Liver (tissue), 9 donors: Measurements from ENCODE around the gene TMPRSS9. TPM values are rescaled to one million over a fixed set of nuclear protein-coding genes. Genes with fewer than 3 reads are reported as not detected.

Experiments used
- DNase-seq: peaks from one replicate; pipeline ENCODE4 v3.0.0-alpha.2; 2017; ENCODE audit warnings: low spot score
- H3K27ac ChIP-seq, 2 donors: one replicate each; pipeline ENCODE4 v1.7.0; 2013; ENCODE audit warnings: inconsistent platforms in 2 of 2, low read length in 2 of 2, control low read depth in 1 of 2, low read depth in 1 of 2, mild to moderate bottlenecking in 1 of 2
- H3K27me3 ChIP-seq, 4 donors: one replicate each; pipeline versions ENCODE4 v1.6.1 to v1.7.0; 2013; ENCODE audit warnings: low read length in 3 of 4, inconsistent platforms in 1 of 4, mild to moderate bottlenecking in 1 of 4, moderate library complexity in 1 of 4; ENCODE audit not compliant: control insufficient read depth in 4 of 4, insufficient read depth in 4 of 4
- H3K36me3 ChIP-seq, 4 donors: one replicate each; pipeline versions ENCODE4 v1.6.1 to v1.7.0; 2013; ENCODE audit warnings: low read length in 3 of 4, mild to moderate bottlenecking in 3 of 4, low read depth in 1 of 4, moderate library complexity in 1 of 4; ENCODE audit not compliant: control insufficient read depth in 4 of 4, insufficient read depth in 3 of 4
- H3K4me1 ChIP-seq, 4 donors: one replicate each; pipeline versions ENCODE4 v1.6.1 to v1.7.0; 2013; ENCODE audit warnings: low read length in 3 of 4, mild to moderate bottlenecking in 3 of 4, moderate library complexity in 1 of 4; ENCODE audit not compliant: control insufficient read depth in 4 of 4, insufficient read depth in 4 of 4
- H3K4me3 ChIP-seq, 3 donors: one replicate each; pipeline versions ENCODE4 v1.6.1 to v1.7.0; 2013; ENCODE audit warnings: low read length in 3 of 3, control low read depth in 1 of 3, low read depth in 1 of 3, mild to moderate bottlenecking in 1 of 3
- H3K9ac ChIP-seq, 2 donors: one replicate each; pipeline ENCODE4 v1.7.0; 2013; ENCODE audit warnings: low read length in 2 of 2, mild to moderate bottlenecking in 2 of 2, moderate library complexity in 2 of 2, control low read depth in 1 of 2, low read depth in 1 of 2
- H3K9me3 ChIP-seq, 4 donors: one replicate each; pipeline versions ENCODE4 v1.6.1 to v1.7.0; 2013; ENCODE audit warnings: low read length in 3 of 4; ENCODE audit not compliant: control insufficient read depth in 4 of 4
- CTCF ChIP-seq: fragments of 150-350 bp; IDR thresholded peaks from 2 replicates; pipeline ENCODE4 v1.5.1; 2017; ENCODE audit warnings: improper control_type of control experiment, low read depth, low read length; ENCODE audit not compliant: missing input control
- EGR1 ChIP-seq, 2 donors: IDR thresholded peaks; 2 replicates each; pipeline ENCODE4 v1.6.1; 2016 to 2018; ENCODE audit warnings: antibody characterized with exemption in 2 of 2, low read depth in 2 of 2
- FOXA1 ChIP-seq: IDR thresholded peaks from 2 replicates; pipeline ENCODE4 v1.6.1; 2016; ENCODE audit warnings: antibody characterized with exemption
- FOXA2 ChIP-seq: IDR thresholded peaks from 2 replicates; pipeline ENCODE4 v1.6.1; 2016; ENCODE audit warnings: antibody characterized with exemption
- GABPA ChIP-seq, 2 donors: IDR thresholded peaks in 1 of 2; conservative IDR thresholded peaks in 1 of 2; 2 replicates each; pipeline ENCODE4 v1.6.1; 2016; ENCODE audit warnings: antibody characterized with exemption in 2 of 2, mild to moderate bottlenecking in 1 of 2, moderate library complexity in 1 of 2
- HNF4A ChIP-seq, 2 donors: conservative IDR thresholded peaks; 2 replicates each; pipeline ENCODE4 v1.6.1; 2016; ENCODE audit warnings: antibody characterized with exemption in 2 of 2, mild to moderate bottlenecking in 2 of 2
- HNF4G ChIP-seq: IDR thresholded peaks from 2 replicates; pipeline ENCODE4 v1.6.1; 2016; ENCODE audit warnings: antibody characterized with exemption
- JUND ChIP-seq, 2 donors: IDR thresholded peaks; 2 replicates each; pipeline ENCODE4 v1.6.1; 2016; ENCODE audit warnings: antibody characterized with exemption in 2 of 2
- MAX ChIP-seq: IDR thresholded peaks from 2 replicates; pipeline ENCODE4 v1.6.1; 2016; ENCODE audit warnings: antibody characterized with exemption
- NR2F2 ChIP-seq: IDR thresholded peaks from 2 replicates; pipeline ENCODE4 v1.6.1; 2016; ENCODE audit warnings: antibody characterized with exemption
- RAD21 ChIP-seq, 2 donors: IDR thresholded peaks; 2 replicates each; pipeline ENCODE4 v1.6.1; 2016; ENCODE audit warnings: antibody characterized with exemption in 2 of 2, mild to moderate bottlenecking in 2 of 2
- REST ChIP-seq: IDR thresholded peaks from 2 replicates; pipeline ENCODE4 v1.6.1; 2016; ENCODE audit warnings: antibody characterized with exemption, mild to moderate bottlenecking
- RXRA ChIP-seq, 2 donors: IDR thresholded peaks; 2 replicates each; pipeline ENCODE4 v1.6.1; 2017 to 2018; ENCODE audit warnings: antibody characterized with exemption in 2 of 2, mild to moderate bottlenecking in 1 of 2
- SP1 ChIP-seq: IDR thresholded peaks from 2 replicates; pipeline ENCODE4 v1.6.1; 2018; ENCODE audit warnings: antibody characterized with exemption, mild to moderate bottlenecking
- TAF1 ChIP-seq: conservative IDR thresholded peaks from 2 replicates; pipeline ENCODE4 v1.6.1; 2016; ENCODE audit warnings: antibody characterized with exemption, mild to moderate bottlenecking
- YY1 ChIP-seq: IDR thresholded peaks from 2 replicates; pipeline ENCODE4 v1.6.1; 2016; ENCODE audit warnings: antibody characterized with exemption, mild to moderate bottlenecking
- WGBS: extraction: QIAGEN DNeasy Blood & Tissue Kit; methylation state at CpG from one replicate; pipeline ENCODE4 v1.1.7; 2013; 5-methylcytosine and 5-hydroxymethylcytosine counted together
- polyA plus RNA-seq, 2 donors: library from polyadenylated mRNA; stranded (reverse) in 1 of 2; unstranded in 1 of 2; fragments of 200-250 nt in 1 of 2; fragments of >200 nt in 1 of 2; fragmentation: Nextera tagmentation in 1 of 2; extraction: Ambion mirVana in 1 of 2; gene quantifications; one replicate each; pipeline versions ENCODE4 v1.2.1 to v1.2.3, GENCODE V29; 2013 to 2015
- total RNA-seq, 2 donors: library from RNA; depleted of rRNA; stranded (reverse); fragments of >200 nt; gene quantifications; one replicate each; pipeline ENCODE4 v1.2.3, GENCODE V29; 2014
- TF ChIP-seq, protein P1 (sequence below): IDR thresholded peaks from 2 replicates; pipeline ENCODE4 v1.6.1; 2016; ENCODE audit warnings: antibody characterized with exemption
- TF ChIP-seq, protein P2 (sequence below): IDR thresholded peaks from 2 replicates; pipeline ENCODE4 v1.6.1; 2016; ENCODE audit warnings: antibody characterized with exemption
- donor health status: healthy.
- donor health status: healthy.
- donor health status: healthy.
- donor health status: healthy.
- donor health status: healthy.

The TMPRSS9 gene
- total and polyA plus RNA-seq, 4 donors: 0.39 to 24.8 (median 1.5) TPM

GRCh38 chr19:2365201-2365970 lies 5.3 kb downstream of the TMPRSS9 start:
- H3K9ac ChIP-seq: no peak overlapping the region
- no peak for TF ChIP-seq HNF4A (conservative IDR thresholded peaks at IDR 0.05)
- TF ChIP-seq, protein P1, sequence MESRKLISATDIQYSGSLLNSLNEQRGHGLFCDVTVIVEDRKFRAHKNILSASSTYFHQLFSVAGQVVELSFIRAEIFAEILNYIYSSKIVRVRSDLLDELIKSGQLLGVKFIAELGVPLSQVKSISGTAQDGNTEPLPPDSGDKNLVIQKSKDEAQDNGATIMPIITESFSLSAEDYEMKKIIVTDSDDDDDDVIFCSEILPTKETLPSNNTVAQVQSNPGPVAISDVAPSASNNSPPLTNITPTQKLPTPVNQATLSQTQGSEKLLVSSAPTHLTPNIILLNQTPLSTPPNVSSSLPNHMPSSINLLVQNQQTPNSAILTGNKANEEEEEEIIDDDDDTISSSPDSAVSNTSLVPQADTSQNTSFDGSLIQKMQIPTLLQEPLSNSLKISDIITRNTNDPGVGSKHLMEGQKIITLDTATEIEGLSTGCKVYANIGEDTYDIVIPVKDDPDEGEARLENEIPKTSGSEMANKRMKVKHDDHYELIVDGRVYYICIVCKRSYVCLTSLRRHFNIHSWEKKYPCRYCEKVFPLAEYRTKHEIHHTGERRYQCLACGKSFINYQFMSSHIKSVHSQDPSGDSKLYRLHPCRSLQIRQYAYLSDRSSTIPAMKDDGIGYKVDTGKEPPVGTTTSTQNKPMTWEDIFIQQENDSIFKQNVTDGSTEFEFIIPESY: no peak
- TF ChIP-seq, protein P2, sequence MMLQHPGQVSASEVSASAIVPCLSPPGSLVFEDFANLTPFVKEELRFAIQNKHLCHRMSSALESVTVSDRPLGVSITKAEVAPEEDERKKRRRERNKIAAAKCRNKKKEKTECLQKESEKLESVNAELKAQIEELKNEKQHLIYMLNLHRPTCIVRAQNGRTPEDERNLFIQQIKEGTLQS: no peak
- no peak for TF ChIP-seq CTCF
- no peak for TF ChIP-seq NR2F2
- TF ChIP-seq RAD21 (IDR thresholded peaks at IDR 0.05): no peak
- TF ChIP-seq REST: no peak
- TF ChIP-seq TAF1: no peak
- no peak for TF ChIP-seq JUND (IDR thresholded peaks at IDR 0.05)
- TF ChIP-seq GABPA (IDR thresholded peaks at IDR 0.05 in 1 of 2, conservative IDR thresholded peaks at IDR 0.05 in 1 of 2): no peak
- no peak for TF ChIP-seq MAX
- no peak for TF ChIP-seq EGR1 (IDR thresholded peaks at IDR 0.05; ENCODE audit: low read depth in 2 of 2)
- no peak for TF ChIP-seq YY1
- no peak for TF ChIP-seq FOXA1
- TF ChIP-seq FOXA2: no peak
- no peak for TF ChIP-seq HNF4G
- TF ChIP-seq RXRA (IDR thresholded peaks at IDR 0.05): no peak
- no peak for TF ChIP-seq SP1
- H3K4me3 ChIP-seq: no peak overlapping the region
- no peaks in the 10 kb centered on the region for H3K36me3 ChIP-seq
- H3K27ac ChIP-seq: no peak overlapping the region
- DNase-seq: no peak
- H3K9me3 ChIP-seq: peaks cover 0 to 3% (median under 1%) of the 10 kb centered on the region in 4 donors
- H3K27me3 ChIP-seq: peaks cover 0 to 10% (median 0%) of the 10 kb centered on the region in 4 donors
- WGBS: 75% methylated on average over 10 of the region's 10 CpGs
- H3K4me1 ChIP-seq: no peaks in the 10 kb centered on the region
